MM.1S (cell line): ENCODE measurements around the gene BPIFB3.

ENCODE experiments used
- DNase-seq: peaks from one replicate; pipeline ENCODE4 v3.0.0-alpha.2; 2015
- H2AFZ ChIP-seq: fragments of 300-600 bp; sonication (generic); 2 replicates; pipeline ENCODE4 v1.6.0; 2016; ENCODE audit warnings: antibody characterized with exemption, low read length
- H3F3A ChIP-seq: fragments of 300-600 bp; sonication (generic); 2 replicates; pipeline ENCODE4 v1.6.1; 2016; ENCODE audit warnings: mild to moderate bottlenecking, antibody characterized with exemption, low read length, moderate library complexity, mixed read lengths; ENCODE audit not compliant: insufficient read depth
- H3K27ac ChIP-seq: fragments of 300-600 bp; sonication (generic); 2 replicates; pipeline ENCODE4 v1.5.1; 2016; ENCODE audit warnings: mild to moderate bottlenecking, low read length
- H3K27me3 ChIP-seq: fragments of 300-600 bp; sonication (generic); replicated peaks from 2 replicates; pipeline ENCODE4 v1.6.0; 2016; ENCODE audit warnings: low read length; ENCODE audit not compliant: insufficient read depth
- H3K36me3 ChIP-seq: fragments of 300-600 bp; sonication (generic); replicated peaks from 2 replicates; pipeline ENCODE4 v1.6.1; 2016; ENCODE audit warnings: mild to moderate bottlenecking, low read length, mixed read lengths; ENCODE audit not compliant: insufficient read depth
- H3K4me1 ChIP-seq: fragments of 300-600 bp; sonication (generic); 2 replicates; pipeline ENCODE4 v1.6.1; 2016; ENCODE audit warnings: low read length, mixed read lengths
- H3K4me2 ChIP-seq: fragments of 300-600 bp; sonication (generic); 2 replicates; pipeline ENCODE4 v1.6.0; 2016; ENCODE audit warnings: low read depth, low read length
- H3K4me3 ChIP-seq: fragments of 300-600 bp; sonication (generic); 2 replicates; pipeline ENCODE4 v1.5.1; 2016; ENCODE audit warnings: low read length, mixed read lengths
- H3K79me2 ChIP-seq: fragments of 300-600 bp; sonication (generic); 2 replicates; pipeline ENCODE4 v1.6.1; 2016; ENCODE audit warnings: mixed run types, low read length, mixed read lengths
- H3K9ac ChIP-seq: fragments of 300-600 bp; sonication (generic); 2 replicates; pipeline ENCODE4 v1.6.1; 2016; ENCODE audit warnings: low read length, mixed read lengths
- H3K9me2 ChIP-seq: fragments of 300-600 bp; sonication (generic); replicated peaks from 2 replicates; pipeline ENCODE4 v1.6.1; 2016; ENCODE audit warnings: mild to moderate bottlenecking, low read length, mixed read lengths; ENCODE audit not compliant: insufficient read depth
- H3K9me3 ChIP-seq: fragments of 300-600 bp; sonication (generic); replicated peaks from 2 replicates; pipeline ENCODE4 v1.6.1; 2016; ENCODE audit warnings: mild to moderate bottlenecking, low read length, mixed read lengths; ENCODE audit not compliant: insufficient read depth
- H4K20me1 ChIP-seq: fragments of 300-600 bp; sonication (generic); 2 replicates; pipeline ENCODE4 v1.6.1; 2016; ENCODE audit warnings: mild to moderate bottlenecking, low read length, moderate library complexity, mixed read lengths; ENCODE audit not compliant: insufficient read depth
- EZH2 ChIP-seq: fragments of 300-600 bp; sonication (generic); optimal IDR thresholded peaks from 2 replicates; pipeline ENCODE3; 2017; ENCODE audit warnings: low read depth, mild to moderate bottlenecking, antibody characterized with exemption, low read length, mixed read lengths
- EZH2phosphoT487 ChIP-seq: fragments of 300-600 bp; sonication (generic); IDR thresholded peaks from 2 replicates; pipeline ENCODE4 v1.6.1; 2018; ENCODE audit warnings: antibody characterized with exemption, low read length
- TF ChIP-seq, protein P1 (sequence below): fragments of 300-600 bp; sonication (generic); IDR thresholded peaks from 2 replicates; pipeline ENCODE4 v1.5.1; 2016; ENCODE audit warnings: antibody characterized with exemption, low read length, mixed read lengths

BPIFB3 gene

DNA sequence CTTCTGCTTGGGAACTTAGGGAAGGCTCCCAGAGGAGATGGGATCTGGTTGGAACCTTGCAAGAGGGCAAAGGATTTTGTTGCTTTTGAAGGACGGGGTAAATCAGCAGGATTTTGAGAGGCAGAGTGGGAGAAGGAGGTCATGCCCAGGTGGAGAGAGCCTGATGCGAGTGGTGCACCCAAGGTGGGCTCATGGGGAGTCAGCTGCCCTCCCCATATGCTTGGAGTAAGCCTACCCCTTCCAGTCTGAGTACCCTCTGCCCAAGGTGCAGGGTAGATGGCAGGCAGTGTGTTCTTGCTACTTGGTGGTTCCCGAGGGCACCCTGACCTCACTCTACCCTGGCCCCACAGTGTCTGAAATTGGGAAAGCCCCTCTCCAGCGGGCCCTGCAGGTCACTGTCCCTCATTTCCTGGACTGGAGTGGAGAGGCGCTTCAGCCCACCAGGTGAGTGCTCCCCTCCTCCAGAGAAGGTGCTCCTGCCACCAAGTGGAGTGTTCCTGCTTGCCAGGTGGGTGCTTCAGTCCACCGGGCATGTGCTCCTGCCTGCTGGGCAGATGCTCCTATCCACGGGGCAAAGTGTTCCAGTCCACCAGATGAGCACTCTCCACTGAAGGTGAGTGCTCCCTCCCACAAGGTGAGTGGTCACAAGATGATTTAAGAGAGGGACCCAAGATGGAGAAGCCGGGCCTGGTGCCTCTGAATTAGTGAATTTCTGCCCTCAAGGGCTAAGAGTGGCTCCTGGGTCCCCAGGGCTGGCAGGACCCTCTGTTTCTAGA lies 42.8 kb upstream of the BPIFB3 start:
- Histone ChIP-seq H3K9me3 (no peaks in the 10 kb centered on the region), H3F3A (no peaks in the 10 kb centered on the region), H3K4me2 (no peak overlapping the region), H3K36me3 (no peaks in the 10 kb centered on the region), H3K79me2 (no peaks in the 10 kb centered on the region), H3K27me3 (peaks cover 84% of the 10 kb centered on the region), H3K9me2 (no peaks in the 10 kb centered on the region), H3K27ac (no peak overlapping the region), H2AFZ (no peak overlapping the region), H3K4me3 (no peak overlapping the region), H4K20me1 (no peaks in the 10 kb centered on the region), H3K9ac (no peak overlapping the region), H3K4me1 (no peaks in the 10 kb centered on the region)
- DNase-seq: no peak
- TF ChIP-seq, protein P1, sequence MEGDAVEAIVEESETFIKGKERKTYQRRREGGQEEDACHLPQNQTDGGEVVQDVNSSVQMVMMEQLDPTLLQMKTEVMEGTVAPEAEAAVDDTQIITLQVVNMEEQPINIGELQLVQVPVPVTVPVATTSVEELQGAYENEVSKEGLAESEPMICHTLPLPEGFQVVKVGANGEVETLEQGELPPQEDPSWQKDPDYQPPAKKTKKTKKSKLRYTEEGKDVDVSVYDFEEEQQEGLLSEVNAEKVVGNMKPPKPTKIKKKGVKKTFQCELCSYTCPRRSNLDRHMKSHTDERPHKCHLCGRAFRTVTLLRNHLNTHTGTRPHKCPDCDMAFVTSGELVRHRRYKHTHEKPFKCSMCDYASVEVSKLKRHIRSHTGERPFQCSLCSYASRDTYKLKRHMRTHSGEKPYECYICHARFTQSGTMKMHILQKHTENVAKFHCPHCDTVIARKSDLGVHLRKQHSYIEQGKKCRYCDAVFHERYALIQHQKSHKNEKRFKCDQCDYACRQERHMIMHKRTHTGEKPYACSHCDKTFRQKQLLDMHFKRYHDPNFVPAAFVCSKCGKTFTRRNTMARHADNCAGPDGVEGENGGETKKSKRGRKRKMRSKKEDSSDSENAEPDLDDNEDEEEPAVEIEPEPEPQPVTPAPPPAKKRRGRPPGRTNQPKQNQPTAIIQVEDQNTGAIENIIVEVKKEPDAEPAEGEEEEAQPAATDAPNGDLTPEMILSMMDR: no peak
- TF ChIP-seq EZH2: no peak
- TF ChIP-seq EZH2phosphoT487: no peak

DNA sequence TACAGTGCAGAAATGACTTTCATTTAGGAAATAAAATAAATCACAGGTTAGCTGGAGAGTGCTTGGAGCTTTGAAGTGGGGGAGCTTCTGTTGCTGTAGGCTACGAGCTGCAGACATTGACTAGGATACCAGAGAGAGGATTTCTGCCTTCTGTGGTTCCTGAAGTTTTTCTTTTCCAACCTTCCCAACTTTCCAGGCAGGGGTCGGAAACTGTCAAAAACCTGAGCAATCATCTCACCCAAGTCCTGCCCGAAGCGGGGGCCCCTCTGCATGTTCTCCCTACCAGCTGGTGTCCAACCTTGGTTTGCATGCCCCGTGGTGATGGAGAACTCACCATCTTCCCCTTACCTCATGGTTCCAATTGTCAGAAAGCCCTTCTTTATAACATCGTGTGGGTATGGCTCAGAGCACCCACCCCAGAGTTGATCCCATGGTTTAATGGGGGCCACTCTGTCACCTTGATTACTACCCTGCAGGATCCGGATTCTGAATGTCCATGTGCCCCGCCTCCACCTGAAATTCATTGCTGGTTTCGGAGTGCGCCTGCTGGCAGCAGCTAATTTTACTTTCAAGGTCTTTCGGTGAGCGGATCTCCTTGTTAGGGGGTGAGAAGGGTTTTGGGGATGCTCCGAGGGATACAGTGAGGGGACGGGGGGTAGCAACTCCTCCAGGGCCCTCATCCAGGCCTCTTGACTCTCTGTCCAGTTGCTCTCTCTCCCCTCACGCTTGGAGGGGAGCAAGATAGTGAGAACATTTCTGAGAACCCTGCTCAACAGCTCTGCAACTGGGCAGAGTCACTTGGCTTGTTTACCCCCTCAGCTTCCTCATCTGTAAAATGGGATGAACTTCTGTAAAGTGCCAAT lies 41.1 kb upstream of the BPIFB3 start:
- Histone ChIP-seq H3K27ac (no peak overlapping the region), H3K9me3 (no peaks in the 10 kb centered on the region), H3K4me2 (no peak overlapping the region), H2AFZ (no peak overlapping the region), H3K36me3 (no peaks in the 10 kb centered on the region), H4K20me1 (no peaks in the 10 kb centered on the region), H3K79me2 (no peaks in the 10 kb centered on the region), H3F3A (no peaks in the 10 kb centered on the region), H3K27me3 (peaks cover 97% of the 10 kb centered on the region), H3K4me1 (no peaks in the 10 kb centered on the region), H3K4me3 (no peak overlapping the region), H3K9me2 (no peaks in the 10 kb centered on the region), H3K9ac (no peak overlapping the region)
- no peak for DNase-seq
- TF ChIP-seq, protein P1: no peak
- no peak for TF ChIP-seq EZH2
- TF ChIP-seq EZH2phosphoT487: no peak

DNA sequence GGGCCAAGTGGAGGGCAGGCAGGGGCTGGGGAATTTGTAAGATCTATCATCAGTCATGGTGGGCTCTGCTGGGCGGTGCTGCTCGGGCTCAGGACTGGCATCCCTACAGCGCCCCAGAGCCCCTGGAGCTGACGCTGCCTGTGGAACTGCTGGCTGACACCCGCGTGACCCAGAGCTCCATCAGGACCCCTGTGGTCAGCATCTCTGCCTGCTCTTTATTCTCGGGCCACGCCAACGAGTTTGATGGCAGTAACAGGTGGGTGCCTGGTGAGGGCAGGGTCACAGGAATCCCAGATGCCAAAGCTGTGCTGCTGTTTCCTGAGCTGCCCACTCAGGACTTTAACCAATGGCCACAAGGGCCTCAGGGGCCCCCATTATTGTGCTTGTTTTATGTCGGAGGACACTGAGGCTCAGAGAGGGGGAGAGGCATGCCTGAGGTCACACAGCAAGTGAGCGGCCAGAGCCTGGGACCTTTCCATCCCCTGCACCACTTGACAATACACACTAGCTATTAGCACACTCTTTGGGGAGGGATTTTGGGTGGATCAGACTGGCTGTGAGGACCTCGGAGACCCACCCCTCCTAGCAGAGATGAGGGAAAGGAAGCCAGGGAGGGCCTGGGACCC lies 39.9 kb upstream of the BPIFB3 start:
- TF ChIP-seq EZH2 (no peak), EZH2phosphoT487 (no peak)
- TF ChIP-seq, protein P1: no peak
- H3K9me2 ChIP-seq: no peaks in the 10 kb centered on the region
- no peak overlapping the region for H3K4me3 ChIP-seq
- H3K4me1 ChIP-seq: no peaks in the 10 kb centered on the region
- H3K4me2 ChIP-seq: no peak overlapping the region
- H3F3A ChIP-seq: no peaks in the 10 kb centered on the region
- no peak for DNase-seq
- H4K20me1 ChIP-seq: no peaks in the 10 kb centered on the region
- H2AFZ ChIP-seq: no peak overlapping the region
- no peaks in the 10 kb centered on the region for H3K79me2 ChIP-seq
- no peaks in the 10 kb centered on the region for H3K9me3 ChIP-seq
- no peaks in the 10 kb centered on the region for H3K36me3 ChIP-seq
- H3K27me3 ChIP-seq: peaks cover 97% of the 10 kb centered on the region
- no peak overlapping the region for H3K9ac ChIP-seq
- H3K27ac ChIP-seq: no peak overlapping the region
